HCT116 (cell line): ENCODE measurements around the gene PRKG1. TPM values are rescaled to one million over a fixed set of nuclear protein-coding genes. Genes with fewer than 3 reads are reported as not detected.

Experiments used
- ATAC-seq: fragments of 200-7000 bp; cut with Tn5 transposase; 2 replicates; pipeline ENCODE4 v1.9.1; 2020; ENCODE audit warnings: mild to moderate bottlenecking, moderate library complexity
- BruUV-seq: library from RNA; stranded (reverse); fragments of 400-500 nt; replicated peaks from 2 replicates; lab custom pipeline; 2021; lab: Mats Ljungman, UMichigan
- CTCF ChIA-PET: fragments of 300-600 bp; sonication (Branson Sonifier 250); formaldehyde crosslinking; loops from one replicate; lab custom pipeline; 2021; ENCODE audit warnings: antibody characterized with exemption; lab: Charles Lee
- POLR2A ChIA-PET: fragments of 300-600, 350-600 bp; sonication (Branson Sonifier 250); formaldehyde crosslinking; loops from one replicate; lab custom pipeline; 2021; ENCODE audit warnings: antibody characterized with exemption; lab: Charles Lee
- RAD21 ChIA-PET, 2 experiments: fragments of 300-600 bp; sonication (Branson Sonifier 250); formaldehyde crosslinking; loops; one replicate each; lab custom pipeline; 2023; ENCODE audit warnings: low total read pairs in 2 of 2; ENCODE audit not compliant: uncharacterized antibody in 2 of 2, unreplicated experiment in 2 of 2, low non-redundant PET in 1 of 2; lab: Charles Lee
- DNase-seq: peaks from one replicate; pipeline ENCODE4 v3.0.0-alpha.2; 2010; ENCODE audit warnings: low read depth, low spot score
- H2AFZ ChIP-seq: fragments of 200-600 bp; shearing (Covaris generic), sonication (generic); 2 replicates; pipeline ENCODE4 v1.6.1; 2017; ENCODE audit warnings: low read depth, mixed run types, mixed read lengths, antibody characterized with exemption, low read length; ENCODE audit not compliant: poor library complexity, severe bottlenecking
- H3K27ac ChIP-seq: 2 replicates; pipeline ENCODE4 v1.5.1; 2012; ENCODE audit warnings: low read depth, low read length
- H3K27me3 ChIP-seq: fragments of 200-600 bp; sonication (generic); 2 replicates; pipeline ENCODE4 v1.6.1; 2016; ENCODE audit warnings: mixed run types, low read length, mixed read lengths; ENCODE audit not compliant: insufficient read depth
- H3K36me3 ChIP-seq, 2 experiments: fragments of 200-500 bp in 1 of 2; fragments of 200-600 bp in 1 of 2; sonication (Bioruptor generic) in 1 of 2; sonication (generic) in 1 of 2; 2 replicates each; pipeline versions ENCODE4 v1.5.1 to v1.6.1; 2014 to 2016; ENCODE audit warnings: low read length in 2 of 2, inconsistent platforms in 1 of 2, mixed read lengths in 1 of 2, mixed run types in 1 of 2; ENCODE audit not compliant: insufficient read depth in 2 of 2, control insufficient read depth in 1 of 2
- H3K4me1 ChIP-seq, 2 experiments: fragments of 200-600 bp in 1 of 2; sonication (generic) in 1 of 2; 2 replicates each; pipeline versions ENCODE4 v1.5.1 to v1.6.1; 2012 to 2017; ENCODE audit warnings: low read length in 2 of 2, inconsistent platforms in 1 of 2, mild to moderate bottlenecking in 1 of 2, mixed read lengths in 1 of 2, mixed run types in 1 of 2, moderate library complexity in 1 of 2; ENCODE audit not compliant: insufficient read depth in 2 of 2, control insufficient read depth in 1 of 2
- H3K4me2 ChIP-seq: fragments of 200-600 bp; sonication (generic); 2 replicates; pipeline ENCODE4 v1.6.1; 2017; ENCODE audit warnings: mixed run types, low read length, mixed read lengths
- H3K4me3 ChIP-seq, 2 experiments: fragments of 200-600 bp in 1 of 2; sonication (generic) in 1 of 2; replicated peaks in 1 of 2; 2 replicates each; pipeline ENCODE4 v1.5.1; 2011 to 2016; ENCODE audit warnings: low read length in 2 of 2, control low read depth in 1 of 2, low read depth in 1 of 2, mild to moderate bottlenecking in 1 of 2, mixed read lengths in 1 of 2, mixed run types in 1 of 2
- H3K79me2 ChIP-seq: fragments of 200-600 bp; sonication (generic); 2 replicates; pipeline ENCODE4 v1.6.1; 2017; ENCODE audit warnings: mild to moderate bottlenecking, mixed run types, low read length, moderate library complexity, mixed read lengths; ENCODE audit not compliant: insufficient read depth
- H3K9ac ChIP-seq: fragments of 200-600 bp; sonication (generic); 2 replicates; pipeline ENCODE4 v1.6.1; 2016; ENCODE audit warnings: low read length, mixed read lengths
- H3K9me2 ChIP-seq: fragments of 200-600 bp; sonication (generic), shearing (Covaris generic); 2 replicates; pipeline ENCODE4 v1.6.1; 2017; ENCODE audit warnings: mixed run types, mild to moderate bottlenecking, moderate library complexity; ENCODE audit not compliant: insufficient read depth
- H3K9me3 ChIP-seq, 2 experiments: fragments of 200-500 bp in 1 of 2; fragments of 200-600 bp in 1 of 2; sonication (Bioruptor generic) in 1 of 2; sonication (generic) in 1 of 2; 2 replicates each; pipeline ENCODE4 v1.6.1; 2014 to 2017; ENCODE audit warnings: low read length in 2 of 2, mixed read lengths in 2 of 2, inconsistent platforms in 1 of 2, low read depth in 1 of 2, mild to moderate bottlenecking in 1 of 2, mixed run types in 1 of 2, moderate library complexity in 1 of 2; ENCODE audit not compliant: control insufficient read depth in 1 of 2, insufficient read depth in 1 of 2
- H4K20me1 ChIP-seq: fragments of 200-600 bp; sonication (generic), shearing (Covaris generic); 2 replicates; pipeline ENCODE4 v1.6.1; 2017; ENCODE audit warnings: mixed run types, mild to moderate bottlenecking, moderate library complexity; ENCODE audit not compliant: insufficient read depth
- ATF3 ChIP-seq: IDR thresholded peaks from 2 replicates; pipeline ENCODE4 v1.6.1; 2012
- CBX3 ChIP-seq: IDR thresholded peaks from 2 replicates; pipeline ENCODE4 v1.6.1; 2012; ENCODE audit warnings: low read depth
- CEBPB ChIP-seq: IDR thresholded peaks from 2 replicates; pipeline ENCODE4 v1.6.1; 2012; ENCODE audit warnings: low read depth
- EGR1 ChIP-seq: IDR thresholded peaks from 2 replicates; pipeline ENCODE4 v1.6.1; 2012; ENCODE audit warnings: low read depth
- ELF1 ChIP-seq: IDR thresholded peaks from 2 replicates; pipeline ENCODE4 v1.6.1; 2012; ENCODE audit warnings: low read depth, borderline replicate concordance
- EZH2 ChIP-seq: fragments of 200-600 bp; sonication (generic); IDR thresholded peaks from 2 replicates; pipeline ENCODE4 v1.6.1; 2017; ENCODE audit warnings: antibody characterized with exemption, mixed run types
- EZH2phosphoT487 ChIP-seq: fragments of 200-600 bp; IDR thresholded peaks from 2 replicates; pipeline ENCODE4 v1.6.1; 2018; ENCODE audit warnings: antibody characterized with exemption, borderline replicate concordance
- JUND ChIP-seq: IDR thresholded peaks from 2 replicates; pipeline ENCODE4 v1.6.1; 2012
- MAX ChIP-seq: IDR thresholded peaks from 2 replicates; pipeline ENCODE4 v1.6.1; 2012
- POLR2A ChIP-seq: IDR thresholded peaks from 2 replicates; pipeline ENCODE4 v1.7.0; 2011; ENCODE audit warnings: borderline replicate concordance; ENCODE audit not compliant: insufficient read depth, insufficient read length; ENCODE audit errors: extremely low read depth
- POLR2AphosphoS5 ChIP-seq: IDR thresholded peaks from 2 replicates; pipeline ENCODE4 v1.6.1; 2011; ENCODE audit warnings: mild to moderate bottlenecking, low read depth, low read length, moderate library complexity
- RAD21 ChIP-seq: IDR thresholded peaks from 2 replicates; pipeline ENCODE4 v1.6.1; 2012; ENCODE audit warnings: low read depth, mild to moderate bottlenecking
- SRF ChIP-seq: IDR thresholded peaks from 2 replicates; pipeline ENCODE4 v1.6.1; 2012; ENCODE audit warnings: low read depth
- TCF7L2 ChIP-seq: IDR thresholded peaks from 2 replicates; pipeline ENCODE4 v1.7.0; 2011; ENCODE audit warnings: borderline replicate concordance, inconsistent platforms; ENCODE audit not compliant: insufficient read depth, insufficient read length; ENCODE audit errors: extremely low read depth
- YY1 ChIP-seq: IDR thresholded peaks from 2 replicates; pipeline ENCODE4 v1.6.1; 2011; ENCODE audit warnings: low read length, low read depth, moderate library complexity, mild to moderate bottlenecking; ENCODE audit not compliant: insufficient replicate concordance; ENCODE audit errors: extremely low read depth
- ZNF274 ChIP-seq: fragments of 200-500 bp; sonication (Bioruptor generic); IDR thresholded peaks from 2 replicates; pipeline ENCODE4 v1.6.1; 2014; ENCODE audit warnings: mild to moderate bottlenecking, low read depth, low read length, inconsistent platforms
- intact Hi-C: fragments of 100-400 bp; cut with micrococcal nuclease; formaldehyde crosslinking; loops from 2 replicates; pipeline ENCODE4 v1.10.0; 2022
- total RNA-seq: library from RNA; stranded (reverse); gene quantifications from one replicate; pipeline ENCODE4 v1.2.1, GENCODE V29; 2021; ENCODE audit not compliant: unreplicated experiment
- TF ChIP-seq, protein P1 (sequence below): IDR thresholded peaks from 2 replicates; pipeline ENCODE4 v1.6.1; 2012; ENCODE audit warnings: low read depth
- TF ChIP-seq, protein P2 (sequence below): IDR thresholded peaks from 2 replicates; pipeline ENCODE4 v1.6.1; 2011; ENCODE audit warnings: mild to moderate bottlenecking, low read length, moderate library complexity; ENCODE audit not compliant: insufficient replicate concordance; ENCODE audit errors: extremely low read depth
- TF ChIP-seq, protein P3 (sequence below), 3 experiments: fragments of 200-600 bp in 1 of 3; sonication (generic) in 1 of 3; IDR thresholded peaks in 2 of 3; conservative IDR thresholded peaks in 1 of 3; 2 replicates each; pipeline ENCODE4 v1.5.1; 2012 to 2017; ENCODE audit warnings: low read depth in 2 of 3, low read length in 2 of 3, antibody characterized with exemption in 1 of 3, borderline replicate concordance in 1 of 3, control low read depth in 1 of 3, mild to moderate bottlenecking in 1 of 3, mixed read lengths in 1 of 3, mixed run types in 1 of 3, moderate library complexity in 1 of 3; ENCODE audit not compliant: insufficient read depth in 1 of 3

PRKG1 gene
- total RNA-seq, 1 experiment from 2014 or later, result 1.4 TPM

- H3K27ac ChIP-seq, result no peak overlapping the region
- H3K27me3 ChIP-seq, result no peaks in the 10 kb centered on the region
- H3K9ac ChIP-seq, result no peak overlapping the region
- no peak overlapping the region for H2AFZ ChIP-seq
- ChIA-PET CTCF (no interaction called here), RAD21 (no interaction called here), POLR2A (no interaction called here)
- no TSS peak for BruUV-seq
- no peaks in the 10 kb centered on the region for H3K36me3 ChIP-seq
- no peak overlapping the region for H3K4me3 ChIP-seq
- H3K79me2 ChIP-seq, result no peaks in the 10 kb centered on the region
- no peak overlapping the region for H3K4me2 ChIP-seq
- no peaks in the 10 kb centered on the region for H3K9me3 ChIP-seq
- H3K4me1 ChIP-seq, result no peaks in the 10 kb centered on the region
- TF ChIP-seq JUND (no peak), POLR2A (no peak), EZH2phosphoT487 (no peak), POLR2AphosphoS5 (no peak), YY1 (no peak), CBX3 (no peak), ZNF274 (no peak), SRF (no peak), ATF3 (no peak), RAD21 (no peak), ELF1 (no peak), CEBPB (no peak), TCF7L2 (no peak), EZH2 (no peak), EGR1 (no peak), MAX (no peak)
- TF ChIP-seq, protein P1, sequence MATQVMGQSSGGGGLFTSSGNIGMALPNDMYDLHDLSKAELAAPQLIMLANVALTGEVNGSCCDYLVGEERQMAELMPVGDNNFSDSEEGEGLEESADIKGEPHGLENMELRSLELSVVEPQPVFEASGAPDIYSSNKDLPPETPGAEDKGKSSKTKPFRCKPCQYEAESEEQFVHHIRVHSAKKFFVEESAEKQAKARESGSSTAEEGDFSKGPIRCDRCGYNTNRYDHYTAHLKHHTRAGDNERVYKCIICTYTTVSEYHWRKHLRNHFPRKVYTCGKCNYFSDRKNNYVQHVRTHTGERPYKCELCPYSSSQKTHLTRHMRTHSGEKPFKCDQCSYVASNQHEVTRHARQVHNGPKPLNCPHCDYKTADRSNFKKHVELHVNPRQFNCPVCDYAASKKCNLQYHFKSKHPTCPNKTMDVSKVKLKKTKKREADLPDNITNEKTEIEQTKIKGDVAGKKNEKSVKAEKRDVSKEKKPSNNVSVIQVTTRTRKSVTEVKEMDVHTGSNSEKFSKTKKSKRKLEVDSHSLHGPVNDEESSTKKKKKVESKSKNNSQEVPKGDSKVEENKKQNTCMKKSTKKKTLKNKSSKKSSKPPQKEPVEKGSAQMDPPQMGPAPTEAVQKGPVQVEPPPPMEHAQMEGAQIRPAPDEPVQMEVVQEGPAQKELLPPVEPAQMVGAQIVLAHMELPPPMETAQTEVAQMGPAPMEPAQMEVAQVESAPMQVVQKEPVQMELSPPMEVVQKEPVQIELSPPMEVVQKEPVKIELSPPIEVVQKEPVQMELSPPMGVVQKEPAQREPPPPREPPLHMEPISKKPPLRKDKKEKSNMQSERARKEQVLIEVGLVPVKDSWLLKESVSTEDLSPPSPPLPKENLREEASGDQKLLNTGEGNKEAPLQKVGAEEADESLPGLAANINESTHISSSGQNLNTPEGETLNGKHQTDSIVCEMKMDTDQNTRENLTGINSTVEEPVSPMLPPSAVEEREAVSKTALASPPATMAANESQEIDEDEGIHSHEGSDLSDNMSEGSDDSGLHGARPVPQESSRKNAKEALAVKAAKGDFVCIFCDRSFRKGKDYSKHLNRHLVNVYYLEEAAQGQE, result no peak
- TF ChIP-seq, protein P2, sequence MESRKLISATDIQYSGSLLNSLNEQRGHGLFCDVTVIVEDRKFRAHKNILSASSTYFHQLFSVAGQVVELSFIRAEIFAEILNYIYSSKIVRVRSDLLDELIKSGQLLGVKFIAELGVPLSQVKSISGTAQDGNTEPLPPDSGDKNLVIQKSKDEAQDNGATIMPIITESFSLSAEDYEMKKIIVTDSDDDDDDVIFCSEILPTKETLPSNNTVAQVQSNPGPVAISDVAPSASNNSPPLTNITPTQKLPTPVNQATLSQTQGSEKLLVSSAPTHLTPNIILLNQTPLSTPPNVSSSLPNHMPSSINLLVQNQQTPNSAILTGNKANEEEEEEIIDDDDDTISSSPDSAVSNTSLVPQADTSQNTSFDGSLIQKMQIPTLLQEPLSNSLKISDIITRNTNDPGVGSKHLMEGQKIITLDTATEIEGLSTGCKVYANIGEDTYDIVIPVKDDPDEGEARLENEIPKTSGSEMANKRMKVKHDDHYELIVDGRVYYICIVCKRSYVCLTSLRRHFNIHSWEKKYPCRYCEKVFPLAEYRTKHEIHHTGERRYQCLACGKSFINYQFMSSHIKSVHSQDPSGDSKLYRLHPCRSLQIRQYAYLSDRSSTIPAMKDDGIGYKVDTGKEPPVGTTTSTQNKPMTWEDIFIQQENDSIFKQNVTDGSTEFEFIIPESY, result no peak
- TF ChIP-seq, protein P3, sequence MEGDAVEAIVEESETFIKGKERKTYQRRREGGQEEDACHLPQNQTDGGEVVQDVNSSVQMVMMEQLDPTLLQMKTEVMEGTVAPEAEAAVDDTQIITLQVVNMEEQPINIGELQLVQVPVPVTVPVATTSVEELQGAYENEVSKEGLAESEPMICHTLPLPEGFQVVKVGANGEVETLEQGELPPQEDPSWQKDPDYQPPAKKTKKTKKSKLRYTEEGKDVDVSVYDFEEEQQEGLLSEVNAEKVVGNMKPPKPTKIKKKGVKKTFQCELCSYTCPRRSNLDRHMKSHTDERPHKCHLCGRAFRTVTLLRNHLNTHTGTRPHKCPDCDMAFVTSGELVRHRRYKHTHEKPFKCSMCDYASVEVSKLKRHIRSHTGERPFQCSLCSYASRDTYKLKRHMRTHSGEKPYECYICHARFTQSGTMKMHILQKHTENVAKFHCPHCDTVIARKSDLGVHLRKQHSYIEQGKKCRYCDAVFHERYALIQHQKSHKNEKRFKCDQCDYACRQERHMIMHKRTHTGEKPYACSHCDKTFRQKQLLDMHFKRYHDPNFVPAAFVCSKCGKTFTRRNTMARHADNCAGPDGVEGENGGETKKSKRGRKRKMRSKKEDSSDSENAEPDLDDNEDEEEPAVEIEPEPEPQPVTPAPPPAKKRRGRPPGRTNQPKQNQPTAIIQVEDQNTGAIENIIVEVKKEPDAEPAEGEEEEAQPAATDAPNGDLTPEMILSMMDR (IDR thresholded peaks at IDR 0.05 in 2 of 3, conservative IDR thresholded peaks at IDR 0.05 in 1 of 3; ENCODE audit: borderline replicate concordance in 1 of 3, insufficient read depth in 1 of 3, low read depth in 2 of 3, low read length in 2 of 3), result no peak
- H4K20me1 ChIP-seq, result no peaks in the 10 kb centered on the region
- intact Hi-C loops, result no loop called here
- H3K9me2 ChIP-seq, result no peaks in the 10 kb centered on the region
- no peak for DNase-seq
- ATAC-seq, result no peak
Observed at GRCh38 chr10:52031771-52032170, 957.5 kb downstream of the PRKG1 start.
